Astrocyte (in vitro differentiated cells and primary cell): Measurements from ENCODE around the gene HOXD10.

ENCODE experiments used
- EZH2 ChIP-seq: IDR thresholded peaks from 2 replicates; pipeline ENCODE4 v1.6.1; 2012; ENCODE audit warnings: mild to moderate bottlenecking, low read length, inconsistent platforms; ENCODE audit not compliant: insufficient read depth
- TF ChIP-seq, protein P1 (sequence below): IDR thresholded peaks from 2 replicates; pipeline ENCODE4 v1.5.1; 2011; ENCODE audit warnings: low read depth, mild to moderate bottlenecking, inconsistent platforms, low read length, moderate library complexity; ENCODE audit not compliant: insufficient read depth

DNA sequence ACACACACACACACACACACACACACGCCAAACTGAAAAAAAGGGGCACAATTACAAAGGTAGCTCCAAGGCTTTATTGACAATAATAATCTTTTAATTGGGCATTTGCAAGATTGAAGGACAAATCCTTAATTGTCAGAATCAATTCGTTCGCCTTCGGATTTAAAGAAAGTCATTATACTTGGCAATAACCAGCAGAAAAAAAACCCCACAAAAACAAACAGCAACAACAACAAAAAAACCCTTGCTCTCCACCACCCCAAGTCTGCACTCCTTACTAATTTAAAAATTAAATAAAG, 11.1 kb downstream of the HOXD10 start:
- TF ChIP-seq, protein P1, sequence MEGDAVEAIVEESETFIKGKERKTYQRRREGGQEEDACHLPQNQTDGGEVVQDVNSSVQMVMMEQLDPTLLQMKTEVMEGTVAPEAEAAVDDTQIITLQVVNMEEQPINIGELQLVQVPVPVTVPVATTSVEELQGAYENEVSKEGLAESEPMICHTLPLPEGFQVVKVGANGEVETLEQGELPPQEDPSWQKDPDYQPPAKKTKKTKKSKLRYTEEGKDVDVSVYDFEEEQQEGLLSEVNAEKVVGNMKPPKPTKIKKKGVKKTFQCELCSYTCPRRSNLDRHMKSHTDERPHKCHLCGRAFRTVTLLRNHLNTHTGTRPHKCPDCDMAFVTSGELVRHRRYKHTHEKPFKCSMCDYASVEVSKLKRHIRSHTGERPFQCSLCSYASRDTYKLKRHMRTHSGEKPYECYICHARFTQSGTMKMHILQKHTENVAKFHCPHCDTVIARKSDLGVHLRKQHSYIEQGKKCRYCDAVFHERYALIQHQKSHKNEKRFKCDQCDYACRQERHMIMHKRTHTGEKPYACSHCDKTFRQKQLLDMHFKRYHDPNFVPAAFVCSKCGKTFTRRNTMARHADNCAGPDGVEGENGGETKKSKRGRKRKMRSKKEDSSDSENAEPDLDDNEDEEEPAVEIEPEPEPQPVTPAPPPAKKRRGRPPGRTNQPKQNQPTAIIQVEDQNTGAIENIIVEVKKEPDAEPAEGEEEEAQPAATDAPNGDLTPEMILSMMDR = no peak
- no peak for TF ChIP-seq EZH2
